HG03097 (cell line): ENCODE results near the gene CRYBG3.
"Not testable (repeated sequence)": the region's sequence is repeated elsewhere in the genome, so short reads cannot be mapped to it uniquely, and the experiment has no call there.

Source experiments
- ATAC-seq: cut with Tn5 transposase; IDR thresholded peaks from one replicate; pipeline ENCODE4 v1.9.1; 2021; ENCODE audit not compliant: unreplicated experiment, low FRiP score

Gene CRYBG3

DNA sequence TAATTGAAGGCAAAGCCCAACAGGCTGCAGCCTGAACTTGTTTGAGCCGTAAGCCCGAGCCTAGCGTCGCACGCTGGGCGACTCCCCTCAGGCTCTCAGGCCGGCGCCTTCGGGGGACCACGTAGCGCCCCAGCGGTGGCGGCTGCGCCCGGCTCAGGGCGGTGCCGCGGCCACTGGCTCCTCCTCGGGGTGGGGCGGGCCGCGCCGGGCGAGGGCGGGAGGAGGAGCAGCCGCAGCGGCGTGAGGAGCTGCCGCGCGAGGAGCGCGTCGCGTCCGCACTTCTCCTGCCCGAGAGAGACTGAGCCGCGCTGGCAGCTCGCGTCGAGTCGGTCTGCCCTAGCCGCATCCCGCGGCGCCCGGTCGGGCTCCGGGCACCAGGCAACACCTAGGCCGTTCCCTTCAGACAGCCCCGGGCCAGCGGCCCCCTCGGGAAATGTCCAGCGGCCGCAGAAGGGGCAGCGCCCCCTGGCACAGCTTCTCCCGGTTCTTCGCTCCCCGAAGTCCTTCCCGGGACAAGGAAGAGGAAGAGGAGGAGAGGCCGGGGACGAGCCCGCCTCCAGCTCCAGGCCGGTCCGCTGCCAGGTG is at the start of gene CRYBG3:
TSS of gene CRYBG3 (plus strand) at position 238 of the 585 bp plus-strand sequence. CDS start at position 434, 196 bp downstream.
- ATAC-seq, result peak; percentile 99

DNA sequence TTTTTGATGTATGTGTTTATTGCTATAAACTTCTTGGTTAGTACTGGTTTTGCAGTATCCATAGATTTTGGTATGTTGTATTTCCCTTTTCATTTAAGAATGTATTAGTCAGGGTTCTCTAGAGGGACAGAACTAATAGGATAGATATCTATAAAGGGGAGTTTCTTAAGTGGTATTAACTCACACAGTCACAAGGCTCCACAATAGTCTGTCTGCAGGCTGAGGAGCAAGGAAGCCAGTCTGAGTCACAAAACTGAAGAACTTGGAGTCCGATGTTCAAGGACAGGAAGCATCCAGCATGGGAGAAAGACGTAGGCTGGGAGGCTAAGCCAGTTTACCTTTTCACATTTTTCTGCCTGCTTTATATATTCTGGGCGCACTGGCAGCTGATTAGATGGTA is 48.9 kb upstream of the CRYBG3 start:
- no peak for ATAC-seq

DNA sequence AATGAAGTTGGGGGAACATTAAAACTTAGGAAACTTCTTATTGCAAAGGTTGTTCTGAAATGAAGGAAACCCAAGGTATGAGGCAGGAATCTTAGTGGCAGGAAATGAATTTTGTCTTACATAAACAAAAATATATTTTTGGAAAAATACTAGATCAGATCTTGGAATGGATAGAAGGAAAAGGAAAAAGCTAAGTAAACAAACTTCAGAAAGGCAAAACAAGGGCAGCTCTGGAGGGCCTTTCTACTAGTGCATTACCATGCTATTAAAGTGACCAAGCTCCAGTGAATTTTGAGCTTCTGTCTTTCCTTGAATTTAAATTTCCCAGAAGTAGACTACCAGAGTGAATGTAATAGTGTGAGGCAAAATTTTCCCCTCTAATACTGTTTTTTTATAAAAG is 43.7 kb upstream of the CRYBG3 start:
- no peak for ATAC-seq

DNA sequence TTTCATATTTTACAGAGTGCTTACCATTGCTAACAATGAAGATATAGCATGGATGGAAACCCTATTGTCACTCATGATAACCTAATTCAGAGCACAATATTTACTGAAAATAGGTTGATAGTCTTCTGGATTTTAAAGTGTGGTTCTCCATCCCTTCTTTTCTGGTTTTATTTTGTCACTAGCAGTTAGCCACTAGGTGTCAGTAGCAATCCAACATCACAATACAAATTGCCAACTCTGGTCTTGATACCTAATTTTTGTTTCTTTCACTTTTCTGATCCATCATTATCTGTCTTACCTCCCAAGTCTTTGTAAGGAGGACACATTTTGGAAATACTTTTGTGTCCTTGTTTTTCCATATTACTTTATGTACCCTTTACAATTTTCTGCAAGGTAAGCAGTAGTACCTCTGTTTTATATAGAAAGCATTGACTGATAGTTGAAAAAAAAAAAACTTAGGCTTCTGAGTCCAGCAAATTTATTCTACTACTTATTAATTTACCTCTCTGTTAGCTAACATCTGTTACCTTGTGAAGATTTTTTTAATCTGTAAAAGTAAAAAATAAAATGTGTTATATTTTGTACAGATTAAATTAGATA is 28.3 kb upstream of the CRYBG3 start:
- peak; percentile 66 for ATAC-seq

DNA sequence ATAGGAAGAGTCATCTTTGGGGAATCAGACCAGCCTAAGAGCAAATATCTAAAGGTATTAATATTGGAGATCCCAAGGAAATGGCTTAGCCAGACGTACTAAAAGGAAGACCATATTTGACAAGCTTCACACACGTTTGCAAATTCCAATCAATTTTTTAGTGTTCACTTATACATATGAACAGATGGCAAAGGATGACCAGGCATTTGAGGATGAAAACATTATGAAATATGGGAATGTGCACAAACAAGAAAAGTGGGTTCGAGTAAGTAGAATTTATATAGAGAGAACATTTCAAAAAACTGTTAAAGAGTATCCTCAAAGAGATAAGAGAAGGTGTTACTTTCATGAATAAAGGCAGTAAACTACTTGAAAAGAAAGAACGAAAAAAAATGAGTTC is 25.9 kb upstream of the CRYBG3 start:
- no peak for ATAC-seq

DNA sequence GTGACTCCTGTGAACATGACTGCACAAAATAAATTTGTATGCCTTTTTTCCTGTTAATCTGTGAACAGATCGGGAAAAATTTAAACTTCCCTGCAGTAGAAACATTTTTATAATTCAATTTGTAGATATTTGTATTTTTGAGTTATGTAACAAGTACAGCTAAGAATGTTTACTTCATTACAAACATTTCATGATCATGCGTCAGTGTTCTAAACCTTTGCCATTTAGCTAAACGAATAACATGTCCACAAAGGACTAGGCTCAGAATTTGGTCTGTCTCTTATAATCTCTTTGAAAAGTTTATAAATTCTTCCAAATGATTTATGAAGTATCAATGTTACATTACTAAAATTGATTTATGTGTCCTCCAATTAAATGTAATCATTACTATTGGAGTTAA is 17.3 kb upstream of the CRYBG3 start:
- ATAC-seq, result no peak

DNA sequence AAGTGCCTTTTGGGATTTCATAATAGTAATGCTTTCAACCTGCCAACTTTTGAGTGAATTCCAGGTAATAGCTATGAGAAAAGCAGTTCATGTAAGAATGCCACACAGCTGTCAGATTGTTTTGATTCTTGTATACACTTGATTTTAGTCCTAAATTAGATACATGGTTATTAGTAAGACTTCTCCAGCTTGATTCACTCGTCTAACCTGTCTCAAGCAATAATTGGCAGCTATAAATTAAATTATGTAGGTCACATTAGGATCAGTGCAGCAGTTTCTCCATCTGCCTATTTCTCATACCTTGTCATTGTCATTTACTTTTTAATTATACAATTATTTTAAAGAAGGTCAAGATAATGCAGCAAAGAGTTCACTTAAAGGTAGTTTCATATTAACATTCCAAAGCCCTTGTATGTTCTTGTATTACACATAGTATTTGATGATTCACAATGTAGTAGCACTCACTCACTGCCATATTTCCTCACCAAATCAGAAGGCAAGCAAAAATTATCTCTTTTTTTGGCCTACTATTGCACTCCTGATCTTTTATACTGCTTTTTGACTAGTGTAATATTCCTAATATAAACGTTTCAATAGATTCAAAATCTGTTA is 10.9 kb upstream of the CRYBG3 start:
- no peak for ATAC-seq

DNA sequence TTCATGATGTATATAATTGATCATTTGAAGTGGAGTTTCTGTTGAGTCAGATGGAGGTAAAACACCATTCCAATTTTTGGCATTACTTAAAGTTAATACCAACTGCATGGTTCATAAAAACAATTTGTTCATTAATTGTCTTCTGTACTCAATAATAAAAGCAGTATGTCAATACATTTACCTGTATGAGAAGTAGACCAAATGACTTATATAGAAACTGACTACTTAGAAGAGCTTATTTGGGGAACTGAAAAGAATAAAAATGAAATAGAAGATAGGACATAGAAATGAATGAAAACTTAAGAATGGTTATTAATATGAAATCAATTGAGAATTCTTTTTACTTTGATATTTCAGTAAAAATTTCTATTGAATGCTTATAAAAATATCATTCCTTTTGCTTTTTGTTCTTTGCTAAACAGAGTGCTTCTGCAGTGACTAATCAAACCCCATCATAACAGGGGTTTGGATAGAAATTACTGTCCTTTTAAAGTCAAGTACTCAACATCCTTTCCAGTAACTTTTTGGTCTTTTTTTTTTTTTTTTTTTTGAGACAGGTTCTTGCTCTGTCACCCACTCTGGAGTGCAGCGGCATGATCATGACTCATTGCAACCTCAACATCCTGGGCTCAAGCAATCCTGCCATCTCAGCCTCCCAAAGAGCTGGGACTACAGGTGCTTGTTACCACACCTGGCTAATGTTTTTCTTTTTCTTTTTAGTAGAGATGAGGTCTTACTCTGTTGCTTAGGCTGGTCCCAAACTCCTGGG is 6.5 kb upstream of the CRYBG3 start:
- ATAC-seq, result no peak

DNA sequence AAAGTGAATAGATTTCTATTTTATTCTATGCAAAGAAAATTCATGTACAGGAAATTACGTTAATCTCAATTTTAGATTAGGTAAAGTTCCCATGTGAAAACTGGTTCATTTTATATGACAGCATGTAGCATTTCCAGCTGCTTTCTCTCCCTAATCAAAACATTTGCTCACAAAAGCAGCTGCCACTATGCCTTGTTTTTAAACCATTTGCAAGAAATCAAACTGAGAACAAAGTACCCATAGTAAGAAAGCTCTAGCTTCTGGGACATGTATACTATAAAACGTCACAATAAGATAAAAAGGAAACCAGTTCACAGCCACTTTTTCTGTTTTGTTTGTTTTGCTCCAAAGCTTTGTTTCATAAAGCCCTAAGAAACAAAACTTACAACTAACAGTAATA is 5.0 kb upstream of the CRYBG3 start:
- no peak for ATAC-seq

DNA sequence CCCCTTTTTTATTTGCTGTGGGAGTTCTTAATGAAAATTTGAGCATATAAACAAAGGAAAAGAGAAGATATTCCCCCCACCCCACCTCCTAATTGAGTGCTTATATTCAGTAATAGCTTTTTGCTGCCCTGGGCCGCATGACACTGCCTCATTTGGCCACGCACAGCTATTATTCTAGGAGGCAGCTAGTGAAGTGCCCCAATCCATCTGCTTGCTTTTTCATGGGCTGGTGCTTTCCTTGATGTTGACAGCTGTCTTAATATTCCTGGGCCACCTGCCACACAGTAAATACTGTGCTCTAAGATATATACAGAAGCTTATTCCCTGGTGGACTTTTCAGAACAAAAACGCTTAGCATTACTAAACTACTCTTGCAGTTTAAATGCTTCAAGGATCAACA is 3.8 kb upstream of the CRYBG3 start:
- ATAC-seq, result no peak

DNA sequence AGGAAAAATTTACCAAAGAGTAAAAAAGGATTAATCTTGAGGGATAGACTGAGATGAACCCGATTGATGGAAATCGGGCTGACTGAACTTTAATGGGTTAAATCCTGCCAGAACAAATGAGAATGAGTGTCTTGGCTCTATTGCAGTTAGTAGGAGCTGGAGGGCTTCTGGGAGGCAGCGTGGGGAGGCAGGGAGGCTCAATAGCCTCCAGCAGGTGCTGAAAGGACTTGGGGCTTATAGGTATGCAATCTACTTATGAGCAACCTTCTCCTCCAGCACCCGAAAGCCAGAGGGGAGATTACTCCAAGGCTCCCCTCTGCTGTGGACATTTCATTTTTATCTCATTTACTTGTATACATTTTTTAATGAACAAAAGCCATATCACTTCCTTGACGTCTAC is 1.0 kb upstream of the CRYBG3 start:
- ATAC-seq, result no peak

DNA sequence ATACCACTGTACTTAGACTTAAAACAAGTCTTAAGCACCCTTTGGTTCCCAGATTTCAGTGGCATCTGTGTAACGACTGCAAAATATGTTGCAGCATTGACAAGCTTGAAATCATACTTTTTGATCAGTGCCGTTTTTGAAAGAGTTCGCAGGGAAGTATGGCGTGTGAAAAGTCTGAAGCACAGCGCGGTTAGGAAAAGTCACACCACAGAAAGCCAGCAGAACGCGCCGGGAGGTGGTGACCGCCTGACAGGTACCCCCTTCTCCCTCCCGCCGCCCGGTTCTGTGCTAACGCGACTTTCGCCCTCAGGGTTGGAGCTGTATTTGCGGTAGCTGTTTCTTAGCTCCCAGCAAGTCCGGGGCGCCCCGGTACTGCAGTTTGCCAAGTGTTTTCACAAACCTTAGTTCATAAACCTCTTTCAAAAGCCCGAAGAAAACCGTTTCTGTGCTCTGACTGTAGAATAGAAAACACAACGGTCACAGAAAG is 481 bp upstream of the CRYBG3 start:
- peak; percentile 36 for ATAC-seq

DNA sequence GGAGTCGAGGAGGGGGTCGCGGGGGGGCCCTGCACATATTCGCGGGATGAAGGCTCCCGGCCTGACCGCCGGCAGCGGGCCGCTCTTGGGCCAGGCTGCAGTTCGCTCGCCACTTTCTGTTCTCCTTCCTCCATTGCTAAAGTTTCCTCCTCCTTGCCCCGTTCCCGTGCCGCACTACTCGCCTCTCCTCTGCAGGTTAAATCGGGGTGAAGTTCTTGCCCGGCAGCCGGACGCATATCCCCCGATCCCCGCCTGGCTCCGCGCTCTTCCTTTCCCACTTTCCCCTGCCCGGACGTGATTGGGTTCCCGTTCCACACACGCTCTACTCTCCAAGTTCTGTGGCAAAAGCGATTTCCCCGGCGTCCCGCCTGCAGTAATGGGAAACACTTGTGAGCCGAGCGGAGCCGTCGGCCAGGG is 556 bp downstream of the CRYBG3 start:
- ATAC-seq, result peak; percentile 28

DNA sequence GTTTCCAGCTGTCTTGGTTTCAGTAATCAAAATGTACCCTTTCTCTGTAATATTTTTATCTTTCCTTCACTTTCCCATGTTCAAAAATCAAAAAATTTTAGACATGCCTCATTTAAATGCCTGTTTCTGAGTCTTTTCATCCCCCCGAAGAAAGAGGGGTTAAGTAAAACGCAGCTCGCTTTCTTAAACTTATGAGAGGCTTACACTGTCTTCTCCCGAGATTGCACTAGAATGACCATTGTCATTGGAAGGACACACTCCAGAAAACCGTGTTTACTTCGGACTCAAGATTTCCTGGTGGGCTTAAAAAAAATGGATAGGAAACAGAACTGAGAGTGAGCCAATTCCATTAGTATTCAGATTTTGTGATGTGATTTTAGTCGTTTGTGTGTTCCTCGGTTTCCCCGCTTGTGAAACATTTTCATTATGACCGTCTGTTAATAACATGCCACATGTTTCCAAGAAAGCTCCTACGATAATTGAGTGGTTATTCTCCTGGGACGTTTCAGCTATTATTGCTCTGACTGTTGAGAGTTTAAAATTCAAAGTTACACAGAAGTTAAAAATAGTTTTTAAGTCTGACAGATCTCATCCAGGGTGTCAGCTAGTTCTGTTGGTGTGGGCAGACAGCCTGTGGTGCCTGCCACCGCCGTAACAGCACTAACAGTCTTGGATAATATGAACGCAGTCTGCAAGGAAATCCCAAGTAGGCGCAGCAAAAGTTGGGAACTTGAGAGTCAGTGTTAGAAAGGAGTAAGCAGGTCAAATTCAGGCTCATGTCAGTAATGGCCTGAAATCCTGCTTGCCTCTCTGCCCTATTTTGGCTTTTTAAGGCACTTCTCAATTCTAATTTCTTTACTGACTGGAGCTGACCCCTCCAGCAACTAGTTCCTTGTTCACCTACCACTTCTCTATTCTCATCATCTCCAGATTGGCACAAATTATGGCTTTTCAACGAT is 1.5 kb downstream of the CRYBG3 start:
- ATAC-seq, result no peak

DNA sequence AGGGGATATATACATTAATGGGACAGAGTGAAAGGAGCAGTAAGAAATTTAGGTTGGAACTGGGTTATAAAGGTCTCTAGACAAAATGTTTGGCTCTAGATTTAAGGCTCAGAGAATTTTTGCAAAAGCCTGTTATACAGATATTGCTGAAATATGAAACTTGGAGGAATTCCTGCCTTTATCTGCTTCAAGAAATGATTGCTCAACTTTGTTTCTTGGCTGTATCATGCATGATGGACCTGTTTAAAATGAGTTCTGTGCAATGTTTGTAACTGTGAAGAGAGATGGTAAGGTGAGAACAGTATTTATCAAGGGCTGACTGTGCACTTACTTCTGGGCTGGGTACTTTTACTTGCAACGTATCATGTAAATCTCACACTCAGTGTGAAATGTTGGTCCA is 3.3 kb downstream of the CRYBG3 start:
- ATAC-seq, result no peak

DNA sequence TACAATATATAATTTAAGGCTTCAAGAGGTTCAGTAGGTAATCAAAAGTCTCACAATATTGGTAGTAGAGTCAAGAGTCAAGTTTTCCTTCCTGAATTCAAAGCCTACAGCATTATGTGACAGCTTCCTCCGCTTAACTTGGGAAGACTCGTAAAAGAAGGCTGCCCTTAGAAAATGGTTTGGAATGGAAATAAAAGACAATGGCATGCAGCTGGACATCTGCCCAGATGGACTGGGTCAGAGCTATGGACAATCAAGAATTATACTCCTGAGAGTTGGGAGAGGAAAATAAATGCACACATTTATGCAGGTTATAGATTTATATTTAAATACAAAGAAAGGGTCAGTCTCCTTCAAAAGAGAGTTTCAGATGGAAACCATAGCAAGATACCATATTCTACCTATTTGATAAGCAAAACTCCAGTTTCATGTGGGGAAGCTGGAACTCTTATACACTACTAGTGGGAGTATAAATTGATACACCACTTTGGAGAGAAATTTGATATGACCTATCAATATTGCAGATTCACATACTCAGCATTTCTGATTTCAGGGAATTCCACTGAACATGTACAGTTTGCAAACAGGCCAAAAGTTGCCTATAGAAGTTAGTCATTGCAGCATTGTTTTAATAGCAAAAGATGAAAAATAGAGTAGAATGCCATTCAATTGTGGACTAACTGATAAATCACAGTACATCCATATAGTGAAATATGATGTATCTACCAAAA is 6.1 kb downstream of the CRYBG3 start:
- no peak for ATAC-seq

DNA sequence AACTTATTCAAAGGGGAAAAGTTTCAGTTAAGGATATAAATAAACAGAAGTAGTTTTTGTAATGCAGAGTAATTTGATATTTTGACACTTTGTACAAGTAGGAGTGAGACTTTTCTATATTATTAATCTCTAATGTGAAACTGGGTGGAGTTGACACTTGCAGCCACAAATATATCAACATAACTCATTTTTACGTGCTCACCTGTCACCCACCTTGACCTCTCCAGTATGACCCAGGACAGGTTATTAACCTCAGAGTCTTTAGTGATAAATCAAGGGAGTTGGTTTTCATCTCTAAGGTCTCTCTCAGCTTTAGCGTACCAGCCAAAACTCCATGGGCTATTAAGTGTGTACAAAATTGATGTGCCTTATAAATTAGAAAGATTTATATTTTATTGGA is 7.4 kb downstream of the CRYBG3 start:
- ATAC-seq, result no peak

DNA sequence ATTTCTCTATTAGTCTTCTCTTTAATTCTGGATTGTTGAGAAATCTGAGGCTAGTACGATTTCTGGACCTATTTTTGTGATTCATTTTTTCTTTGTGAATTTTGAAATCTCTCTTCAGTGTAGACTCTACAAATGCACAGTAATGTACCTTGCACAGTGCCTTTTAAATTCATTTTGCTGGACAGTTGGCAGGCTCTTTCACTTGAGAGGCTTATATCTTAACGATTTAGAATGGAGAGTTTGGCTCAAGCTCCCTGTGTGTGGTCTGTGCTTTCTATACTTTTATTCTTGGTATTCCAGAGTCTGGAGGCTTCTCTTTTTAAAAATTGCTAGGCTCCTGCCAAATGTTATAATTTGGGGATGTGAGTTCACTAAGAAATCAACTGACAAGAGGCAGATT is 8.8 kb downstream of the CRYBG3 start:
- no peak for ATAC-seq

DNA sequence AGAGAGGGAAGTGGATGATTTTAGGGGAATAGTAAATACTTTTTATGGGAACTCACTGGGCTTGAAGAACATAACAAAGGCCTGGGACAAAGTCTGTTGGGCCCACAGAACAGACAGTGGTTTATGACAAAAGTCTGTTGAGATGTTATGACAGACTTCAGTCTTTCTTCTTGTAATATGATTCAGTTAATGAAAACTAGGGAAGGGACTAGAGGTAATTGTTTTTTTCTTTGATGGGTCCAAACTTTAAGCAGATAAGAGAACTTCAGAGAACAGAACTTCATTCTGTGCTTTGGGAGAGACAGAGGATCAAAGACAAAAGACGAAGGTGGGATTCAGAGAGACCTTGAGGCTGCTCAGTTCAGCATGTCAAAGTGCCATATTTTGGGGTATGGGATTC is 9.3 kb downstream of the CRYBG3 start:
- ATAC-seq, result no peak

DNA sequence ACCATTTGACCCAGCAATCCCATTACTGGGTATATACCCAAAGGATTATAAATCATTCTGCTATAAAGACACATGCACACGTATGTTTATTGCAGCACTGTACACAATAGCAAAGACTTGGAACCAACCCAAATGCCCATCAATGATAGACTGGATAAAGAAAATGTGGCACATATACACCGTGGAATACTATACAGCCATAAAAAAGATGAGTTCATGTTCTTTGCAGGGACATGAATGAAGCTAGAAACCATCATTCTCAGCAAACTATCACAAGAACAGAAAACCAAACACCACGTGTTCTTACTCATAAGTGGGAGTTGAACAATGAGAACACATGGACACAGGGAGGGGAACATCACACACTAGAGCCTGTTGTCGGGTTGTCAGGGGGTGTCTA is 11.4 kb downstream of the CRYBG3 start:
- not testable (repeated sequence) for ATAC-seq
